Left kidney (tissue), 8 donors: ENCODE results near the gene RPUSD4. TPM values are rescaled to one million over a fixed set of nuclear protein-coding genes. Genes with fewer than 3 reads are reported as not detected.
"Not testable (repeated sequence)": the region's sequence is repeated elsewhere in the genome, so short reads cannot be mapped to it uniquely, and the experiment has no call there.

ENCODE experiments used
- DNase-seq: peaks from one replicate; pipeline ENCODE4 v3.0.0-alpha.2; 2013
- long read RNA-seq, 8 donors: transcript quantifications; one replicate each; lab custom pipeline, GENCODE V29; 2026
- polyA plus RNA-seq: library from polyadenylated mRNA; unstranded; fragments of 120-200 nt; gene quantifications from one replicate; pipeline ENCODE4 v1.2.1, GENCODE V29; 2013; ENCODE audit not compliant: insufficient read length

The RPUSD4 gene, protein sequence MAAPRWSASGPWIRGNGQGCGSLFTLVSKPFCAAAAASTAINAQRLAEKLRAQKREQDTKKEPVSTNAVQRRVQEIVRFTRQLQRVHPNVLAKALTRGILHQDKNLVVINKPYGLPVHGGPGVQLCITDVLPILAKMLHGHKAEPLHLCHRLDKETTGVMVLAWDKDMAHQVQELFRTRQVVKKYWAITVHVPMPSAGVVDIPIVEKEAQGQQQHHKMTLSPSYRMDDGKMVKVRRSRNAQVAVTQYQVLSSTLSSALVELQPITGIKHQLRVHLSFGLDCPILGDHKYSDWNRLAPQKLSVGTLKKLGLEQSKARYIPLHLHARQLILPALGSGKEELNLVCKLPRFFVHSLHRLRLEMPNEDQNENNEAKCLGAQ
- polyA plus RNA-seq, result 43.7 TPM
- long read RNA-seq, donor 1, transcript RPUSD4-201 (7 exons, 2,512 nt), result major isoform, 9 of 13 reads
- long read RNA-seq, donor 1, partial matches to known transcripts, result 0 of 13 reads
- long read RNA-seq, donor 1, other reads (novel, unspliced or antisense), result 0 of 13 reads
- long read RNA-seq, donor 2, transcript RPUSD4-201 (7 exons, 2,512 nt), result major isoform, 5 of 7 reads
- long read RNA-seq, donor 2, partial matches to known transcripts, result 0 of 7 reads
- long read RNA-seq, donor 2, other reads (novel, unspliced or antisense), result 0 of 7 reads
- long read RNA-seq, donor 3, partial matches to known transcripts, result 0 of 6 reads
- long read RNA-seq, donor 3, other reads (novel, unspliced or antisense), result 0 of 6 reads
- long read RNA-seq, donor 4, result 0 reads
- long read RNA-seq, donor 5, transcript RPUSD4-201 (7 exons, 2,512 nt), result major isoform, 8 of 8 reads
- long read RNA-seq, donor 5, partial matches to known transcripts, result 0 of 8 reads
- long read RNA-seq, donor 5, other reads (novel, unspliced or antisense), result 0 of 8 reads
- long read RNA-seq, donor 6, transcript RPUSD4-201 (7 exons, 2,512 nt), result major isoform, 10 of 11 reads
- long read RNA-seq, donor 6, partial matches to known transcripts, result 0 of 11 reads
- long read RNA-seq, donor 6, other reads (novel, unspliced or antisense), result 0 of 11 reads
- long read RNA-seq, donor 7, transcript RPUSD4-201 (7 exons, 2,512 nt), result major isoform, 10 of 22 reads
- long read RNA-seq, donor 7, transcript RPUSD4-207 (3 exons, 1,030 nt), result minor isoform, 9 of 22 reads
- long read RNA-seq, donor 7, partial matches to known transcripts, result 0 of 22 reads
- long read RNA-seq, donor 7, other reads (novel, unspliced or antisense), result 0 of 22 reads
- long read RNA-seq, donor 8, transcript RPUSD4-201 (7 exons, 2,512 nt), result major isoform, 5 of 5 reads
- long read RNA-seq, donor 8, partial matches to known transcripts, result 0 of 5 reads
- long read RNA-seq, donor 8, other reads (novel, unspliced or antisense), result 0 of 5 reads

GRCh38 chr11:126211236-126212088 lies at the start of gene RPUSD4, which contains the start of gene FAM118B:
TSS of gene RPUSD4 (minus strand) at chr11:126211650. CDS start at chr11:126211638, 12 bp downstream.
TSS of gene FAM118B (plus strand) at chr11:126211782. CDS start at chr11:126235002, 23,220 bp downstream.
- DNase-seq, result peak; percentile 94

- DNase-seq, result no peak
Observed at GRCh38 chr11:126257764-126258163, 46.3 kb upstream of the RPUSD4 start.

GRCh38 chr11:126257144-126257543 lies 45.7 kb upstream of the RPUSD4 start:
- no peak for DNase-seq

DNA sequence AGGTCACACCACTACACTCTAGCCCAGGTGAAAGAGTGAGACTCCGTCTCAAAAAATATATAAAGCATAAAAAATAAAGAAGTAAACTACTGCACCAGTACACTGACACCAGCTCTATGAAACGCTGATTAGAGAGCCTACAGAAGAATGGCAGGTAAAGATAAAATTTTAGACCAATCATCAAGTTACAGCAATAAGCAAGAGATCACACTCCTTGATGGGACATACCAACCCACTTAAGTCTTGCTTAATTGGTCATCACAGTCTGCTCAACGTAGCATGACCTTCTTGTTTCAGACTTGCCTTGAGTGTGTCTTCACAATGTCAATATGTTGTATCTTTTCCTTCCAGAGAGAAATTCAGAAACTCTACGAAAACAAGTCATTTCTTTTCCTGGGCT lies 44.8 kb upstream of the RPUSD4 start:
- no peak for DNase-seq

- DNase-seq, result not testable (repeated sequence)
Observed at GRCh38 chr11:126255507-126255906, 44.1 kb upstream of the RPUSD4 start.

DNA sequence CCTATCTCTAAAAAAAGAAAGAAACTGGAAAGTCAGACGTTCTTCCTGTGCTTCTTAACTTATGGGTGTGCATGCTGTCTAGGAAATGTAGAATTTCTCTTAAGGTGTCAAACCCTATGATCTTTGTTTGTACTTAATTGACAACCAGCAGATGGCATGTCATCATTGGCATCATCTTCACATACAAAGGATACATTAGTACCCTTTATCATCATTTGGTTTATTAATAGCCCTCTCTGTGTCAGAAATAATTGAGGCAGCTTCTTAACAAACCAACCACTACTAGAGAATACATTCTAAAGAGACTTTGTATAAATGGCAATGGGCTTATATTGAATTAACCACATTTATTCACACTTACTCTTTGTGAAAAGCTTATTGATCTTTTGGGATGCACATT lies 43.4 kb upstream of the RPUSD4 start:
- DNase-seq, result no peak

- DNase-seq, result no peak
Observed at GRCh38 chr11:126253265-126253664, 41.8 kb upstream of the RPUSD4 start.

GRCh38 chr11:126246636-126247035 lies 35.2 kb upstream of the RPUSD4 start:
- DNase-seq, result no peak

DNA sequence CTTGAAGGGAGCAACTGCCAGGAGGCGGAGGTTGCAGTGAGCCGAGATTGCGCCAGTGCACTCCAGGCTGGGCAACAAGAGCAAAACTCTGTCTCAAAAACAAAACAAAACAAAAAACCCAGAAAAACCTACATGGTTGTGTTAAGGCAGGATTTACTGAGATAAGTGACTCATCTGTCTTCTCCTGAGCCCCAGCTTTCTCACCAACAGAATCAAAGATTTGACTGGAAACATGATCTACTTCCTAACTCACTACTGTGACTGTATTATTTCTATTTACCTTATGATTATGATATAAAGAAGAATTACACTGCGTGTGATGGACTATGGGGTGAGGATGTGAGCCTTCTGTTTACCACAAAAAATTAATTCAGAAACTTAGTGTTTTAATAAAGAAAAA lies 21.9 kb upstream of the RPUSD4 start:
- DNase-seq, result no peak

DNA sequence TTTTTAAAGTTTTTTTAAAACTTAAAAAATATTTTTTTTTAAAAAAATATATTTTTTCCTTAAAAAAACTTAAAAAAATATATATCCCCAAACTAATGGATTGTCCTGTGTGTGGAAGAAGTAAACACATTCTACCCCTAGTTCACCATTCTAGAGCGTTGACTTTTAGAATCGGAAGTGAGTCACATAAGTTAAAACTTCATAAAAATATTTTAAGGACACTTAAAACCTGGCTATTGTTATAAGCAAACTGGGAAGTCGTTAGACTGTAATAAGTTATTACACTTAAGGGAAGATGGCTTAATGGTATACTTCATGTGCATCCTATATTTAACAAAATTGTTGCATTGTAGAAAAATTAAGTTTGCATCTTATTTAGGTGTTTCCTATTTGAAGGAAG lies 21.2 kb upstream of the RPUSD4 start:
- no peak for DNase-seq

DNA sequence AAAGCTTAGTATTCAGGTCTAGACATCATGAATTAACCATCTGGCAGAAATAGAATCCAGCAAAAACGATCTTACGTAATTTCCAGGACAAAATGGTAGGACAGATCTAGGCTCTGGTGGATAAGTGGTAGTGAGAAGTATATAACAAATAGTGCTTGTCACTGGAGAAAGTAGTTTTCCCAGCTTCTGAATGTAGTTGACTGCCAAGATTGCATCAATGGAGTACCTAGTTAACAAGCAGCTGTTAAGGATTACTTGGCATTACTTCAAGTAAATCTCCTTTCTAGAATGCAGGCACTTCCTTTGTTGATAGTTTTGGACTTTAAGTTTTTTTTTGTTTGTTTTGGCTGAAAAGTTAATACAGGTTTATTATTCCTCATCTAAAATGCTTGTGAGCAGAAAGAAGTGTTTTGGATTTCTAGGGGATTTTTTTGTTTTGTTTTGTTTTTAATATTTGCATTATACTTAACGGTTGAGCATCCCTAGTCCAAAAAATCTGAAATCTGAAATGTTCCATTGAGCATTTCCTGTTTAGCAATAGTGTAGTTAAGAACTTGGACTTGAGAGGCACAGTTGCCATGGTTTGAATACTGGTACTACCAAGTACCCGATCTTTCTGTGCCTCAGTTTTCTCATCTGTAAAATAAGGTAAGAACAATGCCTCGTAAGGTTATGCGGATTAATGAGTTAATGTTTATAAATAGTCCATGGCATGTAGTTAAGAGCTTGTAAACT lies 20.4 kb upstream of the RPUSD4 start:
- no peak for DNase-seq

DNA sequence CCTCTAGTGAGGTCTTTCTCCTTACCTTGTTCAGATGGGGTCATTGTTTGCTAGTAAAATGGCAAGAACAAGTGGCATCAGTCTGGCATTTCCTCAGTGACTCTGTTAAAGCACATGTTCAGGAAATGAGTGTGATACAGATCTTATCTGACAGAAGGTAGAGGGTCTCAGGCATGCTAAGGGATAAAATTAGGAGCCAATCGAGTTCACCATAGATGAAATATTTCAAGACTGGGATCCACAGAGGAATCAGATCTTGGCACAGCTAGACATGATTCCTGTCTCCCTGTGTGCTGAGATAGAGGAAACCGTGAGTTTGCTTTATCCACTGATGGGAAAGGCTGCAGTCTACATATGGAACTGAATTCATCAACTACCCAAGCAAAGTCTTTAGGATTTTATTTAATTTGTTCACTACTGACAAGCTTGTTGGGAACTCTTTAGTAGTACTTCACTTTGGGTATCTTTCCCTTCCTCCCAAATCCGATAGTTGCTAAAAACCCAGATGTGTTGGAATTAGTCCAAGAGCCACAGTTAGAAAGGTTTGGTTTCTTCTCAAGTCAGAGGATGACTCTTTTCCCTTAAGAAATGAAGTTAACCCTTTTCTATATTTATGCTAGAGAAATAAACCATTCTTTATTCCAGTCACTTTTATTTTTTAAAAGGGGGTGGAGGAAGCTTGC lies 18.5 kb upstream of the RPUSD4 start:
- DNase-seq, result no peak

DNA sequence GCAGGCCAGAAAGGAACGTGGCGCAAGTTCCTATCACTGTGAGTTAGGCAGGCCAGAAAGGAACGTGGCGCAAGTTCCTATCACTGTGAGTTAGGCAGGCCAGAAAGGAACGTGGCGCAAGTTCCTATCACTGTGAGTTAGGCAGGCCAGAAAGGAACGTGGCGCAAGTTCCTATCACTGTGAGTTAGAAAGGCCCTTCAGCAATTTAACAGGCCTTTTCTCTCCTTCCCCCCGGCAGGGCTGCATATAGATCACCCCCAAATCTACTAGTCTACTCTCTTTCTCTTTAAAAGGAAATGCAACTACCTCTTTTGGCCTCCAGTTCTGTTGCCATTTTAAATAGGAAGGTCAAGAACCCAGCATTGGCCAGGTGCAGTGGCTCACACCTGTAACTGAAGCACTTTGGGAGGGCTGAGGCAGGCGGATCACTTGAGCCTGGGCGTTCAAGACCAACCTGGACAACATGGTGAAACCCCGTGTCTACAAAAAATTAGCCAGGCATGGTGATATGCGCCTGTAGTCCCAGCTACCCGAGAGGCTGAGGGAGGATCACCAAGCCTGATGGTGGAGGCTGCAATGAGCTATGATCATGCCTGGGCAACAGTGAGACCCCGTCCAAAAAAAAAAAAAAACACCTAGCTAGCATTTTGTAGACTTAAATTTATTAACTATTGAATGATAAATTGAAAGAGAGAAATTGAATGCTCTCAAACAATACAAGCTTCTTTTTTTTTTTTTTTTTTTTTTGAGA lies 15.1 kb upstream of the RPUSD4 start:
- DNase-seq, result no peak

GRCh38 chr11:126225295-126225665 lies 13.8 kb upstream of the RPUSD4 start:
- DNase-seq, result no peak

GRCh38 chr11:126224647-126225294 lies 13.3 kb upstream of the RPUSD4 start:
- no peak for DNase-seq

DNA sequence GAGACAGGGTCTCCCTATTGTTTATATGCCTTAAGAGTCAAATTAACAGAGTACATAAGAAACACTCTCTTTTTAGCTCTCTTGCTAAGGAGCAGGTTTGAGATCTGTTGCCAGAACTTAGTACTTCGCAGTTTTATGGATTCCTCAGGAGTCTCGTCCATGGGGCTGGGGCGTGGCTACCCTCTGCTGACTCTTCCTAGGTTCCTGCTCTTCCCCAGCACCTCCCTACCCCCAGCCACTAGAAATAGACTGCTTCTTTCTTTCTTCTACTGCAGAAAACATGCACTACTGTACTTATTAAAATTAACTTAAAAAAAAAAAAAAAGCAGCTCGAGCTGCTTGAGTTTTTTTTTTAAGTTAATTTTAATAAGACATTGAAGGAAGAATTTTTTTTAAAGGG lies 8.1 kb upstream of the RPUSD4 start:
- no peak for DNase-seq

DNA sequence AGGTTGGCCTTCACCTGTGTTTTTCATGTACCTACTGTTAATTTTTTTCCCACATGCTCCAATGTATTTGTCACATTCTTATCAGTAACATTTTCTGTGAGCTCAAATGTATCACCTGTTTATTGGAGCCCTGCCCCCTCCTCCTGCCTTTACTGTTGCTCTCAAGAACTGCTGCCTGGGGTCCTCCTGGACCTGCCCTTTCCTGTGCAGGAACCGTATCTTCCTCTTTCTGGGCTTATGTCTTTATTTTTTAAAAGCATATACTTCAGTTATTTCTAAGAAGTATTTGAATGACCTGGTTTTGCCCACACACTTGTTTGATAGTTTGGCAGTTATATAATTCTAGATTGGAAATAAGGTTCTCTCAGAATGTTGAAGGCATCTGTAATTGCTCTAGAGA lies 6.0 kb upstream of the RPUSD4 start:
- DNase-seq, result no peak
